Choroid plexus epithelial cell (primary cell): ENCODE measurements around the gene GTF2H4.

Experiments used
- DNase-seq: peaks from one replicate; pipeline ENCODE4 v3.0.0-alpha.2; 2010; ENCODE audit warnings: low read depth
- H3K4me3 ChIP-seq: 2 replicates; pipeline ENCODE4 v1.5.1; 2011; ENCODE audit warnings: low read depth, mild to moderate bottlenecking, control low read depth, low read length, moderate library complexity
- TF ChIP-seq, protein P1 (sequence below): conservative IDR thresholded peaks from 2 replicates; pipeline ENCODE4 v1.5.1; 2011; ENCODE audit warnings: low read depth, mild to moderate bottlenecking, control low read depth, inconsistent platforms, low read length, moderate library complexity

The GTF2H4 gene

DNA sequence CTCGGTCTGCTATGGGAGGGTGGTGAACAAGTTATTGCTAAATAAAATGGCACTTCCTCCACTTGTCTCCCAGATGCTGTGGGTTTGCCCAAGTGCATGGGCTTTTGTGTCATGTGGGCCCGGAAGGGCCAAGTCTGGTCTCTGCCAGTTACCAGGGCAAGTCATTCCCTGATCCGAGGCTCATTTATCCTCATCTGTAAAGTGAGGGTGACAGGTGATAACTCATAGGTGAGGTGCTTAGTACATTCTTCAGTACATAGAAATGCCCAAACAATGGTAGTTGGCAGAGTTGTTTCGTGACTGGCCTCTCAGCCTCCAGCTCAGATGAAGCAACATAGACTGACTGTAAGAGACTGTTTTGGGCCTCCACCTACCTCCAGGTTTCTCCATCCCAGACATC, 30.7 kb downstream of the GTF2H4 start:
- no peak overlapping the region for H3K4me3 ChIP-seq
- TF ChIP-seq, protein P1, sequence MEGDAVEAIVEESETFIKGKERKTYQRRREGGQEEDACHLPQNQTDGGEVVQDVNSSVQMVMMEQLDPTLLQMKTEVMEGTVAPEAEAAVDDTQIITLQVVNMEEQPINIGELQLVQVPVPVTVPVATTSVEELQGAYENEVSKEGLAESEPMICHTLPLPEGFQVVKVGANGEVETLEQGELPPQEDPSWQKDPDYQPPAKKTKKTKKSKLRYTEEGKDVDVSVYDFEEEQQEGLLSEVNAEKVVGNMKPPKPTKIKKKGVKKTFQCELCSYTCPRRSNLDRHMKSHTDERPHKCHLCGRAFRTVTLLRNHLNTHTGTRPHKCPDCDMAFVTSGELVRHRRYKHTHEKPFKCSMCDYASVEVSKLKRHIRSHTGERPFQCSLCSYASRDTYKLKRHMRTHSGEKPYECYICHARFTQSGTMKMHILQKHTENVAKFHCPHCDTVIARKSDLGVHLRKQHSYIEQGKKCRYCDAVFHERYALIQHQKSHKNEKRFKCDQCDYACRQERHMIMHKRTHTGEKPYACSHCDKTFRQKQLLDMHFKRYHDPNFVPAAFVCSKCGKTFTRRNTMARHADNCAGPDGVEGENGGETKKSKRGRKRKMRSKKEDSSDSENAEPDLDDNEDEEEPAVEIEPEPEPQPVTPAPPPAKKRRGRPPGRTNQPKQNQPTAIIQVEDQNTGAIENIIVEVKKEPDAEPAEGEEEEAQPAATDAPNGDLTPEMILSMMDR = no peak
- no peak for DNase-seq

DNA sequence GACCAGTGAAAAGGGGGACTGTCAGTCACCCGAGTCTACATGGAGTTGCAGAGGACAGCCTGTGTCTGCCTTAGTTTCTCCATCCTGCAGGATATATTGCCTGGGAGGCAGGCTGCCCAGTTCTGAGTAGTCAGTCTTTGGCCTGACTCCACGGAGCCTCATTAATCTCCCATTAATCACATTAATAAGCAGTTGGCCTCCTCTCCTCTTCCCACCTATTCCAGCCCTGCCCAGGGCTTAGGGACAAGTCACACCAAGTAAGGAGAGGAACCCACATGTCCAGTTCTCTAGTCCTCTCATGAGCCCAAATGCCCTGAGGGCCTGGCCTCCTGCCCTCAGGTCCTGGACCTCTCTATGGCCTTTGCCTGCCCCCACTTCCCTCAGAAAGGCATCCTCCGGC, 31.5 kb downstream of the GTF2H4 start:
- TF ChIP-seq, protein P1 = no peak
- no peak for DNase-seq
- no peak overlapping the region for H3K4me3 ChIP-seq

DNA sequence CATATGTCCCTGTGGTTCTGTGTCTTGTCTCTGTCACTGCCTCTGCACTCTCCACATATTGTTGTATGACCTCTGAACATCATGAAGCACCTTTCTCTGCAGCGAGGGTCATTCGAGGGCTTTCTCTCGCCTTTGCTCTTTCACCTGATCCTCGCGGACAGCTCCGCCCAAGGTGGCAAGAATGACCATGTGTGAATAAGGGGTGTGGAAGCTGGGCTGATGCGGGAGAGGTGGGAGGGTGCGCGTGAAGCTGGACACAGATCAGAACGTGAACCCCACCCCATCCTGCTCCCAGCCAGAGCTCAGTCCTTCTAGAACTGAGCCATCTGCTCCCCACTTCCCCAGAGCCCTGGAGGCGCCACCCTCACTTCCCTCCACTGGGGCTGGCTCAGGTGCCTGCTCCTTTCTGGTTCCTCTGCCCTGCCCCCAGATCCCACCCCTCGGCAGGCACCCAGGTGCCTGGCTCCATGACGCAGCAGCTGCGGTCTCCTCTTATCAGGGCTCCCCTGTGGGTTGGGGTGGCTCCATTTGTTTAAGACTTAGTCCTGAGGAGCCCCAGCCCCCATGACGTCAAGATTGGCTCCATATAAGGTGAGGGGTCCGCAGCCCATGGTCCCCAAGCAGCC, 32.5 kb downstream of the GTF2H4 start, which contains the start of gene MUCL3:
MUCL3 (plus strand) TSS at position 613 of the 626 bp plus-strand sequence. CDS start 27 bp downstream, outside the sequence.
- H3K4me3 ChIP-seq = no peak within 1 kb of the TSS
- no peak for DNase-seq
- TF ChIP-seq, protein P1 = no peak

DNA sequence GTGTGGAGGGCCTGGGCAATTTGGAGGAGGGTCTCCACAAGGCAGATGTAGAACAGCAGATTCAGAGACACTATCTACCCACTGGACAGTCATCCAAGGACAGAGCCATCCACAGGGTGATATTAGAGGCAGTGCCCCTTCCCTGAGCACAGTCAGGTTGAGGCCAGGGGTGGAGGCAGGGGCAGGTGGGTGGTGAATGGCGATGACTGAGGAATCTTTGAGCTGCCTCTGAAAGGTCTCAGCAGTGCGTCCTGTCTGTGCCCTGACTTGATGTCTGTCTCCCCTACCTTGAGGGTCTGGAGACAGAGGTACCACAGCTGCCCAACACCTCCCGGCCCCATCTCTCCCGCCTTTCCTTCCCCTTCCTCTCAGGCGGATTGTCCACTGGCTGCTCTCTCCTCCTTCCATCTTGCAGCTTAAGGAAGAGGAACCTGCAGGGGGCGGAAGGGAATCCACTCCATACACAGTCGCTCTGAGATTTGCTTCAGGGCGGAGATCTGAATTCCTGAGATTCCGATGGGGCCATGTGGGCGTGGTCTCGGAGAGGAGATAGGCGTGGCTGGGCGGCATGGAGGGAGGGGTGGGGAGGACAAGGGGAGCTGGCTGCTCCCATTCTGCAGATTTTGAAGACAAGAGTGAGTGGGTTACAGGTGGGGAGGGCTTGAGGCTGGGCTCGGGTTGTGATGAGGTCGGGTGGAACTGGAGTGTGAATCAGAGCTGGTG, 34.5 kb downstream of the GTF2H4 start:
- TF ChIP-seq, protein P1 = peak; percentile 88
- no peak overlapping the region for H3K4me3 ChIP-seq
- peak; percentile 92 for DNase-seq

DNA sequence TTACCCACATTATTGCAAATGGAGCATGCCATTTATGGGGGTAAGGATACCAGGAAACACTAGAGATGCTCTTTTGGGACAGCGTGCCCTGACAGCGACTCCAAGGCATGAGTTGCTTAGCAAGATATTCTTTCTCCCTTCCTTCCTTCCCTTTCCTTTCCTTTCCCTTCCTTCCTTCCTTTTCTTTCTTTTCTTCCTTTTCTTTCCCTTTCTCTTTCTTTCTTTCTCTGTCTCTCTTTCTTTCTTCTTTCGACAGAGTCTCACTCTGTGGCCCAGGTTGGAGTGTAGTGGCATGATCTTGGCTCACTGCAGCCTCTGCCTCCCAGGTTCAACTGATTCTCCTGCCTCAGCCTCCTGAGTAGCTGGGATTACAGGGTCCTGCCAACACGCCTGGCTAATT, 36.0 kb downstream of the GTF2H4 start:
- TF ChIP-seq, protein P1 = no peak
- no peak overlapping the region for H3K4me3 ChIP-seq
- no peak for DNase-seq

DNA sequence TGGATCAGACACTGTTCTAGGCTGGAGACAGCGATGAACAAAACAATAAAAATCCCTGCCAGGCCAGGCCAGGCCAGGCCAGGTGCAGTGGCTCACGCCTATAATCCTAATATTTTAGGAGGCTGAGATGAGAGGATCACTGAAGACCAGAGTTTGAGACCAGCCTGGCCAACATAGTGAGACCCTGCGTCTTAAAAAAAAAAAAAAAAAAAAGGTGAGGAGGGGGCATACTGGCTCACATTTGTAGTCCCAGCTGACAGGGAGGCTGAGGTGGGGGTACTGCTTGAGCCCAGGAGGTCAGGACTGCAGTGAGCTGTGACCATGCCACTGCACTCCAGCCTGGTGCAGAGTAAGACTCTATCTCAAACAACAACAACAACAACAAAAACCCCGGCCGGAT, 37.3 kb downstream of the GTF2H4 start:
- DNase-seq = no peak
- no peak overlapping the region for H3K4me3 ChIP-seq
- TF ChIP-seq, protein P1 = no peak
